OCI-LY7 (cell line): ENCODE data around the gene ASB15. TPM values are rescaled to one million over a fixed set of nuclear protein-coding genes. Genes with fewer than 3 reads are reported as not detected.

ENCODE experiments used
- BruUV-seq: library from RNA; stranded (reverse); fragments of 400-500 nt; replicated peaks from 2 replicates; lab custom pipeline; 2021; lab: Mats Ljungman, UMichigan
- CTCF ChIA-PET: fragments of 300-600 bp; sonication (Branson Sonifier 250); formaldehyde crosslinking; loops from one replicate; lab custom pipeline; 2022; ENCODE audit warnings: antibody characterized with exemption; ENCODE audit not compliant: unreplicated experiment; lab: Charles Lee
- POLR2A ChIA-PET: fragments of 300-600 bp; sonication (Branson Sonifier 250); formaldehyde crosslinking; loops from one replicate; lab custom pipeline; 2022; ENCODE audit warnings: antibody characterized with exemption; lab: Charles Lee
- DNase-seq: peaks from one replicate; pipeline ENCODE4 v3.0.0-alpha.2; 2015; ENCODE audit warnings: low spot score
- H2AFZ ChIP-seq: fragments of 200-600 bp; sonication (generic), shearing (Covaris generic); 2 replicates; pipeline ENCODE4 v1.6.1; 2014; ENCODE audit warnings: mild to moderate bottlenecking, antibody characterized with exemption, low read length, moderate library complexity
- H3K27ac ChIP-seq: fragments of 200-600 bp; sonication (generic); 2 replicates; pipeline ENCODE4 v1.5.1; 2014; ENCODE audit warnings: mixed run types, low read depth, mild to moderate bottlenecking, moderate library complexity, low read length, inconsistent platforms; ENCODE audit not compliant: poor library complexity, severe bottlenecking
- H3K36me3 ChIP-seq: fragments of 200-600 bp; sonication (generic); 2 replicates; pipeline ENCODE4 v1.6.1; 2014; ENCODE audit warnings: mild to moderate bottlenecking, antibody characterized with exemption, low read length, moderate library complexity, mixed read lengths; ENCODE audit not compliant: insufficient read depth
- H3K4me1 ChIP-seq: fragments of 200-600 bp; sonication (generic); 2 replicates; pipeline ENCODE4 v1.5.1; 2014; ENCODE audit warnings: mild to moderate bottlenecking, low read length; ENCODE audit not compliant: insufficient read depth, poor library complexity, severe bottlenecking
- H3K4me2 ChIP-seq: fragments of 200-600 bp; sonication (generic); 2 replicates; pipeline ENCODE4 v1.6.1; 2014; ENCODE audit warnings: mild to moderate bottlenecking, low read length
- H3K4me3 ChIP-seq: fragments of 200-600 bp; sonication (generic); 2 replicates; pipeline ENCODE4 v1.5.1; 2014; ENCODE audit warnings: mild to moderate bottlenecking, low read depth, low read length; ENCODE audit not compliant: poor library complexity, severe bottlenecking
- H3K79me2 ChIP-seq: fragments of 200-600 bp; sonication (generic); 2 replicates; pipeline ENCODE4 v1.6.1; 2016; ENCODE audit warnings: low read depth, mild to moderate bottlenecking, low read length, moderate library complexity, mixed read lengths; ENCODE audit not compliant: insufficient read depth
- H3K9me2 ChIP-seq: fragments of 200-600 bp; sonication (generic); 2 replicates; pipeline ENCODE4 v1.6.1; 2016; ENCODE audit warnings: mild to moderate bottlenecking, low read length, mixed read lengths; ENCODE audit not compliant: insufficient read depth
- H3K9me3 ChIP-seq: fragments of 200-600 bp; sonication (generic); 2 replicates; pipeline ENCODE4 v1.6.1; 2014; ENCODE audit warnings: mild to moderate bottlenecking, mixed run types, low read length, mixed read lengths
- H4K20me1 ChIP-seq: fragments of 200-600 bp; sonication (generic); 2 replicates; pipeline ENCODE4 v1.6.1; 2014; ENCODE audit warnings: mild to moderate bottlenecking, antibody characterized with exemption, low read length, moderate library complexity, mixed read lengths; ENCODE audit not compliant: insufficient read depth
- CTCF ChIP-seq: fragments of 200-600 bp; sonication (generic); conservative IDR thresholded peaks from 2 replicates; pipeline ENCODE4 v1.5.1; 2014; ENCODE audit warnings: mild to moderate bottlenecking, antibody characterized with exemption, low read length, moderate library complexity, mixed read lengths
- EZH2phosphoT487 ChIP-seq: fragments of 200-600 bp; sonication (generic); IDR thresholded peaks from 2 replicates; pipeline ENCODE4 v1.6.1; 2018; ENCODE audit warnings: low read depth, borderline replicate concordance, mild to moderate bottlenecking, mixed run types, antibody characterized with exemption, low read length, moderate library complexity, mixed read lengths
- intact Hi-C: fragments of 100-400 bp; cut with micrococcal nuclease; formaldehyde crosslinking; loops from one replicate; pipeline ENCODE4 v1.10.0; 2022; ENCODE audit not compliant: unreplicated experiment
- total RNA-seq, 2 experiments: library from RNA; depleted of rRNA in 1 of 2; stranded (reverse); fragments of >200 nt in 1 of 2; shearing (Covaris generic) in 1 of 2; gene quantifications; 2 replicates each; pipeline ENCODE4 v1.2.3, GENCODE V29; 2014 to 2022

ASB15 gene
- total RNA-seq, 2 experiments from 2014 or later, result not detected

- Histone ChIP-seq H2AFZ (no peak overlapping the region), H4K20me1 (no peaks in the 10 kb centered on the region), H3K36me3 (no peaks in the 10 kb centered on the region), H3K27ac (no peak overlapping the region), H3K4me3 (no peak overlapping the region), H3K4me1 (no peaks in the 10 kb centered on the region), H3K9me2 (no peaks in the 10 kb centered on the region), H3K4me2 (no peak overlapping the region), H3K9me3 (no peaks in the 10 kb centered on the region), H3K79me2 (no peaks in the 10 kb centered on the region)
- intact Hi-C loops, result no loop called here
- POLR2A ChIA-PET, result interaction anchor here (0.6 kb wide), 1 partner anchor 167 kb away, joined by 3 read pairs; no protein-coding TSS in a partner anchor
- TF ChIP-seq EZH2phosphoT487, result no peak
- no peak for TF ChIP-seq CTCF
- DNase-seq, result no peak
- BruUV-seq, result no TSS peak
- CTCF ChIA-PET, result no interaction called here
Observed at GRCh38 chr7:123660514-123661354, 59.1 kb downstream of the ASB15 start.

GRCh38 chr7:123661765-123662164 is 60.1 kb downstream of the ASB15 start:
- Histone ChIP-seq H3K4me3 (no peak overlapping the region), H3K4me1 (no peaks in the 10 kb centered on the region), H3K79me2 (no peaks in the 10 kb centered on the region), H3K36me3 (no peaks in the 10 kb centered on the region), H3K9me2 (no peaks in the 10 kb centered on the region), H3K27ac (no peak overlapping the region), H4K20me1 (no peaks in the 10 kb centered on the region), H3K9me3 (no peaks in the 10 kb centered on the region), H2AFZ (no peak overlapping the region), H3K4me2 (no peak overlapping the region)
- intact Hi-C loops, result no loop called here
- DNase-seq, result no peak
- CTCF ChIA-PET, result no interaction called here
- POLR2A ChIA-PET, result interaction anchor here (0.7 kb wide), 1 partner anchor 165 kb away, joined by 3 read pairs; no protein-coding TSS in a partner anchor
- TF ChIP-seq CTCF (no peak), EZH2phosphoT487 (no peak)
- BruUV-seq, result no TSS peak

GRCh38 chr7:123662293-123662692 is 60.7 kb downstream of the ASB15 start:
- TF ChIP-seq EZH2phosphoT487, result no peak
- no peak for TF ChIP-seq CTCF
- Histone ChIP-seq H3K36me3 (no peaks in the 10 kb centered on the region), H3K4me1 (no peaks in the 10 kb centered on the region), H3K4me2 (no peak overlapping the region), H2AFZ (no peak overlapping the region), H3K9me3 (no peaks in the 10 kb centered on the region), H3K27ac (no peak overlapping the region), H3K79me2 (no peaks in the 10 kb centered on the region), H3K4me3 (no peak overlapping the region), H4K20me1 (no peaks in the 10 kb centered on the region), H3K9me2 (no peaks in the 10 kb centered on the region)
- no TSS peak for BruUV-seq
- ChIA-PET CTCF (no interaction called here), POLR2A (interaction anchor here (0.9 kb wide), 1 partner anchor 93 kb away, joined by 4 read pairs; no protein-coding TSS in a partner anchor)
- intact Hi-C loops, result no loop called here
- DNase-seq, result no peak
